Astrocyte (in vitro differentiated cells and primary cell): ENCODE data around the gene RALGPS1.

Experiments used
- CTCF ChIP-seq: IDR thresholded peaks from 2 replicates; pipeline ENCODE4 v1.5.1; 2011; ENCODE audit warnings: low read depth, mild to moderate bottlenecking, inconsistent platforms, low read length, moderate library complexity; ENCODE audit not compliant: insufficient read depth
- EZH2 ChIP-seq: IDR thresholded peaks from 2 replicates; pipeline ENCODE4 v1.6.1; 2012; ENCODE audit warnings: mild to moderate bottlenecking, low read length, inconsistent platforms; ENCODE audit not compliant: insufficient read depth

- no peak for TF ChIP-seq CTCF
- TF ChIP-seq EZH2, result no peak
Measured at GRCh38 chr9:126906091-126906490, 8.5 kb upstream of the RALGPS1 start.
